ENCODE data around the gene SLC8A3.

DNA sequence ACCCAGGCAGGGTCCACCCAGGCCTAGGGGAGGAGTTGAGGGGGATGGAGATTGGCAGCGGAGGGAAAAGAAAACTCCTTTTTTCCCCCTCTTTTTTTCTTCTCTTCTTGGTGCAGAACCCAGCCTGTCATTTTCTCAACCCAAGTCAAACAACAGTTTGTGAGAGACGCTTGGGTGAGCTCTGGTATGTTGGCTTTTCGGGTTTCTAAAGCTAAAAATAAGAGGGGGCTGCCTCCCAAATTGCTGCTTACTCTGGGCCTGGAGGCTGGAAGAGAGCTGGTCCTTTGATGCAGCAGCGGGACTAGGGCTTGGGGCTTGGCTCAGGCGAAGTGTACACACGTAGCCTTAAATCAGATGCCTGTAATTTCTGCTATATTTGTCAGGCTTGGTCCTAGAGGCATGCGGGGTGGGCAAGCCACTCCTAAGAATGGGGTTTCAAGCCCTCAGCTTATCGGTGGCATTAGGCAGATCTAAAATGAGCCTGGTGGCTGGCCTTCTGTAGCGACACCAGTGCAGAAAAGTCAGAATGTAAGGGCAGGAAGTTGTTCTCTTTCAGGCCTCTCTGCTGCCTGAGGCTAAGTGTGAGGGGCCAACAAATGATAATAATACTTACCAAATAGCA is 816 bp upstream of the SLC8A3 start:
- TF ChIP-seq EZH2 (IDR thresholded peaks at IDR 0.05; ENCODE audit: insufficient read depth, poor library complexity, severe bottlenecking) (no peak), EZH2phosphoT487 (IDR thresholded peaks at IDR 0.05; ENCODE audit: insufficient read depth, low read depth) (no peak)
